ENCODE data around the gene CHMP6.

CHMP6 gene

DNA sequence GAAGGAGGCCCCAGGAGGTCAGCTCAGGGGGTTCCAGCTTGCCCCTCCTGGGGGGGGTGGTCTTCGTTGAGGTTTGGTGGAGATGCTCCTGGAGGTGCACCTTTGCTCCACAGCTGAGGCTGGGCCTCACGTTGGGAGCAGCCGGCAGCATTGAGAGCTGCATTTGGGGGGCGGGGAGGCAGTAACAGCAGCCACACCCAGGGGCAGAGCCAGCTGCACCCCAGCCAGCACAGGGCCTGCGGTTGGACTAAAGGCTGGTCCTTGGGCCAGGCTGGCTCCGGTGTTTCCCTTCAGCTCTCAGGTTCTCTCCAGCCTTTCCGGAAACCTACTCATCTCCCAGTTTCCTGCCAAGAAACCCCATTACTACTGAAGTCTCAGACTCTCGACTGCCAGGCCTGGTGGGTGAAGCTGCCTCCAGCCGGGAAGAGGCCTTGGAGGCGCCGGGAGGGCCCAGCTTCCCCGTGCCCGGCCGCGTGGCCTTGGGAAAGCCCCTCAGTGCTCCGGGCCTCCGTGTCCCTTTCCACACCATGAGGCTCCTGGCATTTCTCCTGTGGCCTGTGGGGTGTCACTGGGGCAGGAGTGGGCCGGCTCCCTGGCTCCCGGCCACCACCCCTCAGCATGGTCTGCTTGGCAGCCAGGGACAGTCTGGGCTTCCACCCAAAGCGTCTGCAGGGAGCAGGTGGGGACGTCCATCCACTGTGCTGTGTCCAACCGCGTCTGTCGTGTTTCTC is 29.3 kb downstream of the CHMP6 start:
- Histone ChIP-seq H3K36me3 (replicated peaks) (no peaks in the 10 kb centered on the region), H3K27ac (no peak overlapping the region), H3K27me3 (replicated peaks) (peaks cover under 1% of the 10 kb centered on the region), H3K4me3 (ENCODE audit: low read depth, low read length) (no peak overlapping the region)
- in situ Hi-C loops (cut with HindIII; ENCODE audit: low pct_ligation_motif_present, low sequenced_read_pairs): loop anchor here (25.0 kb wide), 1 partner anchor 91 kb away; no protein-coding TSS in a partner anchor
- TF ChIP-seq, protein P1, sequence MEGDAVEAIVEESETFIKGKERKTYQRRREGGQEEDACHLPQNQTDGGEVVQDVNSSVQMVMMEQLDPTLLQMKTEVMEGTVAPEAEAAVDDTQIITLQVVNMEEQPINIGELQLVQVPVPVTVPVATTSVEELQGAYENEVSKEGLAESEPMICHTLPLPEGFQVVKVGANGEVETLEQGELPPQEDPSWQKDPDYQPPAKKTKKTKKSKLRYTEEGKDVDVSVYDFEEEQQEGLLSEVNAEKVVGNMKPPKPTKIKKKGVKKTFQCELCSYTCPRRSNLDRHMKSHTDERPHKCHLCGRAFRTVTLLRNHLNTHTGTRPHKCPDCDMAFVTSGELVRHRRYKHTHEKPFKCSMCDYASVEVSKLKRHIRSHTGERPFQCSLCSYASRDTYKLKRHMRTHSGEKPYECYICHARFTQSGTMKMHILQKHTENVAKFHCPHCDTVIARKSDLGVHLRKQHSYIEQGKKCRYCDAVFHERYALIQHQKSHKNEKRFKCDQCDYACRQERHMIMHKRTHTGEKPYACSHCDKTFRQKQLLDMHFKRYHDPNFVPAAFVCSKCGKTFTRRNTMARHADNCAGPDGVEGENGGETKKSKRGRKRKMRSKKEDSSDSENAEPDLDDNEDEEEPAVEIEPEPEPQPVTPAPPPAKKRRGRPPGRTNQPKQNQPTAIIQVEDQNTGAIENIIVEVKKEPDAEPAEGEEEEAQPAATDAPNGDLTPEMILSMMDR (IDR thresholded peaks at IDR 0.05; ENCODE audit: low read depth, low read length, missing control alignments): no peak
- DNase-seq: no peak

DNA sequence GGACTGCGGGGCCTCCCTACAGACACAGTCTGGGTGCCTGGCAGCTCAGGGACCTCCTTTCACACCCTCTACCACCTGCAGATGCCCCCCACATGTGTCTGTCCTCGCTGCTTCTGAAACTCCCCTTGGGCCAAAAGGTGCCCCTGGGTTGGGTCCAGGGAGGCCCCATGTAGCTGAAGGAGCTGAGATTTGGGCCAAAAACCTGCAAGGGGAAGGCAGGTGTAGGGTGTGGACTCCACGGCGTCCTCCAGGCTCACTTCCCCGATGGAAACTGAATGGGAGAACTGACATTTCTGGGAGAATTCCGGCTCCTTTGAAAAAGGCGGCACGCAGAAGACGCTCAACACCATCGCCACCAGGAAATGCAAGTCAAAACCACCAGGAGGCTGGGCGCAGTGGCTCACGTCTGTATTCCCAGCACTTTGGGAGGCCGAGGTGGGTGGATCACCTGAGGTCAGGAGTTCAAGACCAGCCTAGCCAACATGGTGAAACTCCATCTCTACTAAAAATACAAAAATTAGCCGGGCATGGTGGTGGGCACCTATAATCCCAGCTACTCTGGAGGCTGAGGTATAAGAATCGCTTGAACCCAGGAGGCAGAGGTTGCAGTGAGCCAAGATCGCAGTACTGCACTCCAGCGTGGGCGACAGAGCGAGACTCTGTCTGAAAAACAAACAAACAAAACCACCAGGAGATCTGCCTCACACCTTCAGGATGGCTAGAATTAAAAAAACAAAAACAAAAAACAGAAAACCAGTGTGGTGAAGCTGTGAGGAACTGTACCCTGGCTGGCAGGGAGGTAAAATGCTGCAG is 30.1 kb downstream of the CHMP6 start:
- Histone ChIP-seq H3K27me3 (replicated peaks) (peaks cover 9% of the 10 kb centered on the region), H3K4me3 (ENCODE audit: low read depth, low read length) (no peak overlapping the region), H3K36me3 (replicated peaks) (no peaks in the 10 kb centered on the region), H3K27ac (no peak overlapping the region)
- in situ Hi-C loops (cut with HindIII; ENCODE audit: low pct_ligation_motif_present, low sequenced_read_pairs): loop anchor here (25.0 kb wide), 1 partner anchor 91 kb away; no protein-coding TSS in a partner anchor
- TF ChIP-seq, protein P1 (IDR thresholded peaks at IDR 0.05; ENCODE audit: low read depth, low read length, missing control alignments): no peak
- DNase-seq: no peak

DNA sequence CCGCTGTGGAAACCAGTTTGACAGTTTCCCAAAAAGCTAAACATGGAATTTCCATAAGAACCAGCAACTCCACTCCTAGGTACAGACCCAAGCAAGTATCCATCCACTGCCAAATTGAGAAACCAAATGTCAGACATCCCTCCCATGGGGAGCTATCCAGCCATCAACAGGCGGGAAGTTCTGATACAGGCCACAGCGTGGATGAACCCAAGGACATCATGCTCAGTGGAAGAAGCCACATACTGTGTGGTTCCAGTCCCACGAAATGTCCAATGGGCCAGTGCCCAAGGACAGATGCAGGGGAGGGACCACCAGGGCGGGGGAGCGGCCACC is 30.7 kb downstream of the CHMP6 start:
- Histone ChIP-seq H3K4me3 (ENCODE audit: low read depth, low read length) (no peak overlapping the region), H3K36me3 (replicated peaks) (no peaks in the 10 kb centered on the region), H3K27me3 (replicated peaks) (peaks cover 15% of the 10 kb centered on the region), H3K27ac (no peak overlapping the region)
- TF ChIP-seq, protein P1 (IDR thresholded peaks at IDR 0.05; ENCODE audit: low read depth, low read length, missing control alignments): no peak
- DNase-seq: no peak
- in situ Hi-C loops (cut with HindIII; ENCODE audit: low pct_ligation_motif_present, low sequenced_read_pairs): loop anchor here (25.0 kb wide), 1 partner anchor 90 kb away; no protein-coding TSS in a partner anchor

DNA sequence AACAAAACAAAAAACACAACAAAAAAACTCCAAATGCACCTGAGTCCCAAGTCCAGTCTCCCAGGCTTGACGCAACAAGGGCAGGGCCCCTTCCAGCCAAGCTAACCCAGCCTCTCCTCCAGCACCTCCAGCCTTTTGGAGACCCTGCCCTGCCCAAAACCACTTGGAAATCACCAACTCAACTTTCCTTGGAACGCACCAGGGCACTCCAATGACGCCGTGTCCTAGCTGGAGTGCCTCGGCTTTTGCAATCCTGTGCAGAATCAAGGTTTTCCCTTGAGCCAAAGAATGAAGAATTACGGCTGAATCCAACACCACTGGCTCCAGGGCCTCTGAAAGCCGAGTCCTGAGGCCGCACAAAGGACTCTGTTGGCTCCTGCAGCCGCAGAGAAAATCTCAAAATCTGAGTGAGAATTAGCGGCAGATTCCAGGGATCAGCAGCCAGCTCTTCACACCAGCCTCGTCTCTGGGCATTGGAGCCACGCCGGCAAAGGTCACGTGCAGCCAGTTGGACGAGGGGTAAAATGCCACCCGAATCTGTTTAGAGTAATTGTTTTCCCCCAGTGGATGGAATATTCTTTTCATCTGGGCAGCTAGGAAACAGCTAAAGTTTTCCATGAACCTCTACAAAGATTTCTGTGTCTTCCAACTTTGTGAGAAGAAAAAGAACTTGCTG is 33.6 kb downstream of the CHMP6 start:
- in situ Hi-C loops (cut with HindIII; ENCODE audit: low pct_ligation_motif_present, low sequenced_read_pairs): no loop called here
- H3K27me3 ChIP-seq (replicated peaks): peaks cover 22% of the 10 kb centered on the region
- no peak for DNase-seq
- TF ChIP-seq, protein P1 (IDR thresholded peaks at IDR 0.05; ENCODE audit: low read depth, low read length, missing control alignments): no peak
- H3K27ac ChIP-seq: no peak overlapping the region
- no peaks in the 10 kb centered on the region for H3K36me3 ChIP-seq (replicated peaks)
- H3K4me3 ChIP-seq (ENCODE audit: low read depth, low read length): no peak overlapping the region

DNA sequence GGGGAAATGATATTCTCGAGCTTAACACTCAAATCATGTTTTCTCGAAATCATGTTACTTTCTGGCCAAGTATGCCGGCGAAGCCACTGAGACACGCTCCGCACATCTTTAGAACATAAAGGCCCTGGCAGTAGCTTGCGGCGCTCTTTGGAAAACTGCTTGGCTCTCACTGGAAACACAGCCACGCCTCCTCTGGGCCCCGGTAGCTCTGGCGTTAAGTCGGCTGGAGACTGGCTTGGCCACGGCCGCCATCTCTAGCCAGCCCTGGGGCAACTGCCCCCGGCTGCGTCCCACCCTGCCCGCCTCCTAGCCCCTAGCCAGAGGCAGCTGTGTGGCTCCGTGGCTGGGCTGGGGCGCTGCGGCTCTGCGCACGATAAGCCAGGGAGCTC is 34.1 kb downstream of the CHMP6 start:
- Histone ChIP-seq H3K27ac (no peak overlapping the region), H3K36me3 (replicated peaks) (no peaks in the 10 kb centered on the region), H3K27me3 (replicated peaks) (peaks cover 22% of the 10 kb centered on the region), H3K4me3 (ENCODE audit: low read depth, low read length) (no peak overlapping the region)
- in situ Hi-C loops (cut with HindIII; ENCODE audit: low pct_ligation_motif_present, low sequenced_read_pairs): no loop called here
- TF ChIP-seq, protein P1 (IDR thresholded peaks at IDR 0.05; ENCODE audit: low read depth, low read length, missing control alignments): no peak
- DNase-seq: no peak
